Vagina (tissue), 2 donors: ENCODE measurements around the gene FBXO42.
A peak's percentile ranks its signal among the peaks of the same experiment; 100 is the strongest.

Experiments used
- POLR2A ChIP-seq, 2 donors: fragments of 450-650 bp; IDR thresholded peaks; one replicate each; pipeline ENCODE4 v1.6.1; 2017; ENCODE audit warnings: antibody characterized with exemption in 2 of 2, mild to moderate bottlenecking in 2 of 2, moderate library complexity in 2 of 2
- POLR2AphosphoS5 ChIP-seq, 2 donors: sonication (generic); formaldehyde crosslinking; IDR thresholded peaks; one replicate each; pipeline ENCODE4 v1.9.0; 2017; ENCODE audit warnings: antibody characterized with exemption in 2 of 2, mild to moderate bottlenecking in 2 of 2, low read depth in 1 of 2; ENCODE audit not compliant: insufficient read depth in 1 of 2
- TF ChIP-seq, protein P1 (sequence below), 3 experiments: fragments of 450-650 bp in 2 of 3; fragments of 200-600 bp in 1 of 3; sonication (generic) in 1 of 3; IDR thresholded peaks; one replicate each; pipeline ENCODE4 v1.5.1; 2017 to 2019; ENCODE audit warnings: antibody characterized with exemption in 3 of 3, mild to moderate bottlenecking in 2 of 3, moderate library complexity in 2 of 3

DNA sequence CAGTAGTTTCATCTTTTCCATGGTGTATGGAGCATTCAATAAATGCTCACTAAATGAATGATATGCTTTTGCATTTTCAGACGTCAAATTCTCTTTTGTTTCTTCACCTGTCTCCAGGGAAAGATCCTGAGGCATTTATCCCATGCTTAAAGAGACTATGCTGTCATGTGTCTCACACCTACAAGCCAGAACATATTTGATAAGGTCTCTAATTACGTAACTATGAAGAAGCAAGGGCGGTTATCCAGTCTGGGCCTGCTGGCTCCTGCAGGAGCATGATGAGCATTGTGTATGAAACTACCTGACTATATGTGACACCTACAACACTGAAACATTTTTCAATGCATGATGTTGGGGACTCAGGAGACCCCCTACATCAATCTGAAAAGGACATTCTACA, 51.8 kb downstream of the FBXO42 start:
- TF ChIP-seq POLR2AphosphoS5 (IDR thresholded peaks at IDR 0.05; ENCODE audit: insufficient read depth in 1 of 2, low read depth in 1 of 2) = peak in 1 of 2 donors; percentile 79
- TF ChIP-seq, protein P1, sequence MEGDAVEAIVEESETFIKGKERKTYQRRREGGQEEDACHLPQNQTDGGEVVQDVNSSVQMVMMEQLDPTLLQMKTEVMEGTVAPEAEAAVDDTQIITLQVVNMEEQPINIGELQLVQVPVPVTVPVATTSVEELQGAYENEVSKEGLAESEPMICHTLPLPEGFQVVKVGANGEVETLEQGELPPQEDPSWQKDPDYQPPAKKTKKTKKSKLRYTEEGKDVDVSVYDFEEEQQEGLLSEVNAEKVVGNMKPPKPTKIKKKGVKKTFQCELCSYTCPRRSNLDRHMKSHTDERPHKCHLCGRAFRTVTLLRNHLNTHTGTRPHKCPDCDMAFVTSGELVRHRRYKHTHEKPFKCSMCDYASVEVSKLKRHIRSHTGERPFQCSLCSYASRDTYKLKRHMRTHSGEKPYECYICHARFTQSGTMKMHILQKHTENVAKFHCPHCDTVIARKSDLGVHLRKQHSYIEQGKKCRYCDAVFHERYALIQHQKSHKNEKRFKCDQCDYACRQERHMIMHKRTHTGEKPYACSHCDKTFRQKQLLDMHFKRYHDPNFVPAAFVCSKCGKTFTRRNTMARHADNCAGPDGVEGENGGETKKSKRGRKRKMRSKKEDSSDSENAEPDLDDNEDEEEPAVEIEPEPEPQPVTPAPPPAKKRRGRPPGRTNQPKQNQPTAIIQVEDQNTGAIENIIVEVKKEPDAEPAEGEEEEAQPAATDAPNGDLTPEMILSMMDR (IDR thresholded peaks at IDR 0.05) = no peak
- no peak for TF ChIP-seq POLR2A (IDR thresholded peaks at IDR 0.05)
